IMR-90 (cell line): ENCODE data around the gene CNNM2. TPM values are rescaled to one million over a fixed set of nuclear protein-coding genes. Genes with fewer than 3 reads are reported as not detected.

Experiments
- ATAC-seq: fragments of 200-7000 bp; cut with Tn5 transposase; 2 replicates; pipeline ENCODE4 v1.9.1; 2020; ENCODE audit warnings: low read depth, mild to moderate bottlenecking, moderate library complexity
- BruUV-seq: library from RNA; stranded (reverse); fragments of 400-500 nt; replicated peaks from 2 replicates; lab custom pipeline; 2021; lab: Mats Ljungman, UMichigan
- CTCF ChIA-PET: fragments of 300-600 bp; formaldehyde crosslinking; extraction: SDS; loops from one replicate; lab custom pipeline; 2021; ENCODE audit warnings: antibody characterized with exemption; lab: Yijun Ruan, JAX
- POLR2A ChIA-PET: fragments of 300-600 bp; sonication (Branson Sonifier 250); formaldehyde crosslinking; loops from one replicate; lab custom pipeline; 2022; ENCODE audit warnings: antibody characterized with exemption; ENCODE audit not compliant: unreplicated experiment; lab: Charles Lee
- DNase-seq: peaks from one replicate; pipeline ENCODE4 v3.0.0; 2013
- H2AFZ ChIP-seq: replicated peaks from 2 replicates; pipeline ENCODE3; 2013; ENCODE audit warnings: low read length, mild to moderate bottlenecking; ENCODE audit not compliant: poor library complexity
- H2AK5ac ChIP-seq: 2 replicates; pipeline ENCODE4 v1.6.1; 2013; ENCODE audit warnings: low read depth, low read length, inconsistent platforms
- H2AK9ac ChIP-seq: replicated peaks from 2 replicates; pipeline ENCODE3; 2013; ENCODE audit warnings: mild to moderate bottlenecking, low read depth, low read length, moderate library complexity; ENCODE audit not compliant: poor library complexity
- H2BK120ac ChIP-seq: 2 replicates; pipeline ENCODE4 v1.6.1; 2013; ENCODE audit warnings: low read depth, low read length, inconsistent platforms
- H2BK15ac ChIP-seq: 3 replicates; pipeline ENCODE4 v1.6.1; 2013; ENCODE audit warnings: low read depth, low read length, inconsistent platforms
- H2BK20ac ChIP-seq: 2 replicates; pipeline ENCODE4 v1.6.1; 2013; ENCODE audit warnings: low read depth, mild to moderate bottlenecking, inconsistent platforms, low read length, moderate library complexity
- H2BK5ac ChIP-seq: 2 replicates; pipeline ENCODE4 v1.6.1; 2013; ENCODE audit warnings: mild to moderate bottlenecking, low read depth, low read length, inconsistent platforms; ENCODE audit not compliant: poor library complexity, severe bottlenecking
- H3K14ac ChIP-seq: replicated peaks from 2 replicates; pipeline ENCODE4 v1.6.1; 2013; ENCODE audit warnings: low read depth, low read length, inconsistent platforms
- H3K18ac ChIP-seq: 2 replicates; pipeline ENCODE4 v1.6.1; 2013; ENCODE audit warnings: low read depth, low read length, control low read depth
- H3K23ac ChIP-seq: 2 replicates; pipeline ENCODE4 v1.6.1; 2013; ENCODE audit warnings: low read depth, low read length, inconsistent platforms
- H3K27ac ChIP-seq: 2 replicates; pipeline ENCODE4 v1.5.1; 2013; ENCODE audit warnings: mild to moderate bottlenecking, control low read depth, low read length; ENCODE audit not compliant: insufficient read depth
- H3K27me3 ChIP-seq: 2 replicates; pipeline ENCODE4 v1.6.1; 2013; ENCODE audit warnings: low read length; ENCODE audit not compliant: control insufficient read depth, insufficient read depth
- H3K36me3 ChIP-seq: 2 replicates; pipeline ENCODE4 v1.6.1; 2013; ENCODE audit warnings: low read length, mixed read lengths; ENCODE audit not compliant: control insufficient read depth, insufficient read depth
- H3K4ac ChIP-seq: 2 replicates; pipeline ENCODE4 v1.6.1; 2013; ENCODE audit warnings: low read depth, low read length, inconsistent platforms
- H3K4me1 ChIP-seq: 2 replicates; pipeline ENCODE4 v1.6.1; 2013; ENCODE audit warnings: low read length, mixed read lengths; ENCODE audit not compliant: control insufficient read depth, insufficient read depth
- H3K4me2 ChIP-seq: 2 replicates; pipeline ENCODE4 v1.6.1; 2013; ENCODE audit warnings: low read depth, mild to moderate bottlenecking, control low read depth, low read length, moderate library complexity
- H3K4me3 ChIP-seq: 2 replicates; pipeline ENCODE4 v1.5.1; 2013; ENCODE audit warnings: low read depth, mild to moderate bottlenecking, control low read depth, low read length, moderate library complexity; ENCODE audit not compliant: insufficient read depth
- H3K56ac ChIP-seq: 2 replicates; pipeline ENCODE4 v1.6.1; 2013; ENCODE audit warnings: low read length, inconsistent platforms; ENCODE audit not compliant: insufficient read depth; ENCODE audit errors: extremely low read depth
- H3K79me1 ChIP-seq, 2 experiments: 2 replicates each; pipeline ENCODE4 v1.6.1; 2013; ENCODE audit warnings: low read length in 2 of 2, inconsistent platforms in 1 of 2, low read depth in 1 of 2
- H3K9ac ChIP-seq: 2 replicates; pipeline ENCODE4 v1.6.1; 2013; ENCODE audit warnings: low read depth, low read length, control low read depth
- H3K9me1 ChIP-seq: 2 replicates; pipeline ENCODE4 v1.6.1; 2013; ENCODE audit warnings: low read length, inconsistent platforms; ENCODE audit not compliant: insufficient read depth
- H3K9me3 ChIP-seq: 2 replicates; pipeline ENCODE4 v1.6.1; 2013; ENCODE audit warnings: low read length; ENCODE audit not compliant: control insufficient read depth, insufficient read depth
- H4K20me1 ChIP-seq: 2 replicates; pipeline ENCODE4 v1.6.1; 2013; ENCODE audit warnings: low read length, inconsistent platforms; ENCODE audit not compliant: insufficient read depth
- H4K5ac ChIP-seq: 2 replicates; pipeline ENCODE4 v1.6.1; 2013; ENCODE audit warnings: mild to moderate bottlenecking, low read depth, low read length, control low read depth
- H4K8ac ChIP-seq, 2 experiments: 2 replicates each; pipeline ENCODE4 v1.6.1; 2013; ENCODE audit warnings: low read depth in 2 of 2, low read length in 2 of 2, control low read depth in 1 of 2, inconsistent platforms in 1 of 2
- H4K91ac ChIP-seq: 2 replicates; pipeline ENCODE4 v1.6.1; 2013; ENCODE audit warnings: low read depth, low read length, inconsistent platforms; ENCODE audit not compliant: insufficient read depth
- CEBPB ChIP-seq: IDR thresholded peaks from 2 replicates; pipeline ENCODE4 v1.6.1; 2012; ENCODE audit warnings: low read depth, low read length, improper control_type of control experiment
- CHD1 ChIP-seq: IDR thresholded peaks from 2 replicates; pipeline ENCODE4 v1.6.1; 2012; ENCODE audit warnings: low read depth, low read length, improper control_type of control experiment
- MAZ ChIP-seq: IDR thresholded peaks from 2 replicates; pipeline ENCODE4 v1.6.1; 2012; ENCODE audit warnings: low read depth, mild to moderate bottlenecking, low read length, improper control_type of control experiment, moderate library complexity, borderline replicate concordance
- RFX5 ChIP-seq: IDR thresholded peaks from 2 replicates; pipeline ENCODE4 v1.8.0; 2012; ENCODE audit warnings: low read depth, mild to moderate bottlenecking, low read length, moderate library complexity
- SMC3 ChIP-seq: fragments of 150-350 bp; IDR thresholded peaks from 2 replicates; pipeline ENCODE4 v1.6.1; 2016; ENCODE audit warnings: low read depth, mild to moderate bottlenecking, antibody characterized with exemption, low read length, moderate library complexity
- WGBS, 2 experiments: methylation state at CpG; one replicate each; pipeline versions ENCODE4 v1.1.5 to v1.1.7; 2013; ENCODE audit warnings: missing lambda C conversion rate in 2 of 2; ENCODE audit not compliant: insufficient read length in 1 of 2; ENCODE audit errors: extremely low coverage in 2 of 2; 5-methylcytosine and 5-hydroxymethylcytosine counted together
- dilution Hi-C: fragments of 300-500 bp; cut with HindIII; formaldehyde crosslinking; loops from one replicate; pipeline ENCODE4 v1.14.3; 2018; ENCODE audit warnings: low sequenced_read_pairs; ENCODE audit not compliant: unreplicated experiment
- in situ Hi-C: fragments of 300-500 bp; cut with MboI; formaldehyde crosslinking; loops from 3 replicates; pipeline ENCODE4 v1.14.3; 2019; ENCODE audit warnings: low sequenced_read_pairs, inconsistent platforms, mixed read lengths
- intact Hi-C: fragments of 100-400 bp; cut with micrococcal nuclease; formaldehyde crosslinking; loops from 2 replicates; pipeline ENCODE4 v1.10.0; 2022
- polyA plus RNA-seq, 3 experiments: library from polyadenylated mRNA; depleted of rRNA; stranded (reverse); fragments of >200 nt; gene quantifications; 2 replicates each; pipeline ENCODE4 v1.2.3, GENCODE V29; 2012; ENCODE audit warnings: low replicate concordance in 1 of 3
- total RNA-seq: library from RNA; depleted of rRNA; stranded (reverse); fragments of >200 nt; gene quantifications from 2 replicates; pipeline ENCODE4 v1.2.3, GENCODE V29; 2012
- TF ChIP-seq, protein P1 (sequence below): fragments of 150-350 bp; IDR thresholded peaks from 2 replicates; pipeline ENCODE4 v1.6.1; 2017; ENCODE audit warnings: mild to moderate bottlenecking, antibody characterized with exemption, low read length, low read depth
- TF ChIP-seq, protein P2 (sequence below): fragments of 150-350 bp; IDR thresholded peaks from 2 replicates; pipeline ENCODE4 v1.6.1; 2016; ENCODE audit warnings: low read depth, mild to moderate bottlenecking, low read length, moderate library complexity, borderline replicate concordance

The CNNM2 gene
- total and polyA plus RNA-seq, 2 of the 4 experiments (the other 2 are of a cell fraction): 4.7 to 5.6 TPM

DNA sequence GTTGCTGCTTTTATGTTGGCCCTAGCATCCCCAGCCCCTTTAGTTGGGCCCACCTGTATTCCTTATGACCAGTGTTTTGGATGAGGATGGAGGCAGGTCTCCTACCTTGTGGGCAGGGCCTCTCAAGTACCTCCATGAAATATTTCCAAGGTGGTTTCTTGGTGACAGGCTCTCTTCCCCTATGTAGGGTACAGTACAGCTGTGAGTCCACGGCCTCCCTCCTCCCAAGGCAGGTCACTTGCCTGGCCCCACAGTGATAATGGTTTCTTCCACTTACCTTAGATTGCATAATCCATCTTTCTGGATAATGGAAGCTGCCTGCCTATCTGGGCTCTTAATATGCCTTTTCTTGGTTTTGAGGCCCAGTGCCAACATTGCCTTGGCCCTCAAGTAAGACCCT lies 164.6 kb downstream of the CNNM2 start:
- POLR2A ChIA-PET: no interaction called here
- H3K79me1 ChIP-seq: peaks cover 0 to 42% of the 10 kb centered on the region in 2 experiments; a peak in 3 of 4 replicates
- no peak overlapping the region for H2BK15ac ChIP-seq
- no peak overlapping the region for H3K4ac ChIP-seq
- H4K5ac ChIP-seq: no peak overlapping the region
- H3K9me1 ChIP-seq: peaks cover 20% of the 10 kb centered on the region
- intact Hi-C loops: no loop called here
- H3K23ac ChIP-seq: no peak overlapping the region
- no peak overlapping the region for H3K56ac ChIP-seq
- no peak overlapping the region for H3K4me2 ChIP-seq
- H4K8ac ChIP-seq: no peak overlapping the region
- no peak overlapping the region; the same call in 1 of the 2 replicates for H2AK5ac ChIP-seq
- ATAC-seq: no peak
- no peak overlapping the region for H3K27ac ChIP-seq
- no peak overlapping the region for H2BK120ac ChIP-seq
- no peak overlapping the region for H3K4me3 ChIP-seq
- no peak overlapping the region for H2BK20ac ChIP-seq
- peaks cover 55% of the 10 kb centered on the region for H3K36me3 ChIP-seq
- no CpG with 5 or more reads among the region's 1 CpG for WGBS, 2 experiments
- H2AFZ ChIP-seq: no peak overlapping the region
- no peaks in the 10 kb centered on the region for H3K9me3 ChIP-seq
- no peak overlapping the region for H3K14ac ChIP-seq
- CTCF ChIA-PET: no interaction called here
- peaks cover 13% of the 10 kb centered on the region; the same call in 1 of the 2 replicates for H4K20me1 ChIP-seq
- no peak for DNase-seq
- peak overlapping the region; percentile 5 for H2AK9ac ChIP-seq
- no peaks in the 10 kb centered on the region for H3K27me3 ChIP-seq
- H3K4me1 ChIP-seq: peaks cover 15% of the 10 kb centered on the region
- no peak overlapping the region for H2BK5ac ChIP-seq
- TF ChIP-seq SMC3 (no peak), CHD1 (no peak), RFX5 (no peak), CEBPB (0 out of 2 replicates have a peak, but pooled peaks have one; percentile 33), MAZ (no peak)
- TF ChIP-seq, protein P1, sequence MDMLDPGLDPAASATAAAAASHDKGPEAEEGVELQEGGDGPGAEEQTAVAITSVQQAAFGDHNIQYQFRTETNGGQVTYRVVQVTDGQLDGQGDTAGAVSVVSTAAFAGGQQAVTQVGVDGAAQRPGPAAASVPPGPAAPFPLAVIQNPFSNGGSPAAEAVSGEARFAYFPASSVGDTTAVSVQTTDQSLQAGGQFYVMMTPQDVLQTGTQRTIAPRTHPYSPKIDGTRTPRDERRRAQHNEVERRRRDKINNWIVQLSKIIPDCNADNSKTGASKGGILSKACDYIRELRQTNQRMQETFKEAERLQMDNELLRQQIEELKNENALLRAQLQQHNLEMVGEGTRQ: no peak
- TF ChIP-seq, protein P2, sequence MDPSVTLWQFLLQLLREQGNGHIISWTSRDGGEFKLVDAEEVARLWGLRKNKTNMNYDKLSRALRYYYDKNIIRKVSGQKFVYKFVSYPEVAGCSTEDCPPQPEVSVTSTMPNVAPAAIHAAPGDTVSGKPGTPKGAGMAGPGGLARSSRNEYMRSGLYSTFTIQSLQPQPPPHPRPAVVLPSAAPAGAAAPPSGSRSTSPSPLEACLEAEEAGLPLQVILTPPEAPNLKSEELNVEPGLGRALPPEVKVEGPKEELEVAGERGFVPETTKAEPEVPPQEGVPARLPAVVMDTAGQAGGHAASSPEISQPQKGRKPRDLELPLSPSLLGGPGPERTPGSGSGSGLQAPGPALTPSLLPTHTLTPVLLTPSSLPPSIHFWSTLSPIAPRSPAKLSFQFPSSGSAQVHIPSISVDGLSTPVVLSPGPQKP: no peak
- BruUV-seq: no TSS peak
- no peak overlapping the region for H4K91ac ChIP-seq
- dilution Hi-C loops: no loop called here
- H3K18ac ChIP-seq: no peak overlapping the region
- no peak overlapping the region for H3K9ac ChIP-seq
- in situ Hi-C loops: loop anchor here (10.0 kb wide), 1 partner anchor 162 kb away; the partner anchor contains the start of gene RPEL1
